DMS153 treated with DMSO at 0.1 percent for 48 hours (cell line): ENCODE results near the gene PGK1.
"Not testable (repeated sequence)": the region's sequence is repeated elsewhere in the genome, so short reads cannot be mapped to it uniquely, and the experiment has no call there.

ENCODE experiments used
- DNase-seq: peaks from one replicate; lab custom pipeline; 2025; ENCODE audit not compliant: unreplicated experiment; lab: John Stamatoyannopoulos, UW

The PGK1 gene

GRCh38 chrX:78111140-78111931 is 7.3 kb downstream of the PGK1 start:
- no peak for DNase-seq

GRCh38 chrX:78116365-78116764 is 12.3 kb downstream of the PGK1 start:
- DNase-seq: no peak

GRCh38 chrX:78116766-78117165 is 12.7 kb downstream of the PGK1 start:
- no peak for DNase-seq

- DNase-seq: no peak
Observed at GRCh38 chrX:78118628-78119027, 14.6 kb downstream of the PGK1 start.

GRCh38 chrX:78119521-78120227 is 15.6 kb downstream of the PGK1 start:
- DNase-seq: no peak

- no peak for DNase-seq
Observed at GRCh38 chrX:78123190-78123589, 19.1 kb downstream of the PGK1 start.

- DNase-seq: no peak
Observed at GRCh38 chrX:78124307-78124706, 20.3 kb downstream of the PGK1 start.

GRCh38 chrX:78125148-78125547 is 21.1 kb downstream of the PGK1 start:
- DNase-seq: no peak

GRCh38 chrX:78125781-78126180 is 21.7 kb downstream of the PGK1 start:
- DNase-seq: not testable (repeated sequence)

- DNase-seq: no peak
Observed at GRCh38 chrX:78129714-78130113, 25.7 kb downstream of the PGK1 start.

GRCh38 chrX:78130396-78130795 is 26.3 kb downstream of the PGK1 start:
- no peak for DNase-seq

GRCh38 chrX:78131117-78131516 is 27.1 kb downstream of the PGK1 start:
- no peak for DNase-seq

- DNase-seq: no peak
Observed at GRCh38 chrX:78133238-78133960, 29.4 kb downstream of the PGK1 start.

GRCh38 chrX:78139160-78140123 is 35.4 kb downstream of the PGK1 start, which contains the start of gene TAF9B:
TSS of gene TAF9B (minus strand) at chrX:78139650. CDS start at chrX:78139611, 39 bp downstream.
- peak; percentile 34 for DNase-seq

- no peak for DNase-seq
Observed at GRCh38 chrX:78140206-78140605, 36.2 kb downstream of the PGK1 start.

GRCh38 chrX:78147002-78147540 is 43.0 kb downstream of the PGK1 start:
- not testable (repeated sequence) for DNase-seq

GRCh38 chrX:78157373-78157772 is 53.3 kb downstream of the PGK1 start:
- not testable (repeated sequence) for DNase-seq

- DNase-seq: not testable (repeated sequence)
Observed at GRCh38 chrX:78157846-78158245, 53.8 kb downstream of the PGK1 start.

GRCh38 chrX:78160711-78161110 is 56.7 kb downstream of the PGK1 start:
- DNase-seq: not testable (repeated sequence)

- DNase-seq: not testable (repeated sequence)
Observed at GRCh38 chrX:78163175-78163574, 59.1 kb downstream of the PGK1 start.
